ENCODE measurements around the gene CCDC12. TPM values are rescaled to one million over a fixed set of nuclear protein-coding genes. Genes with fewer than 3 reads are reported as not detected.

The CCDC12 gene
- total RNA-seq, 4 donors from 2014 or later: 64.6 to 101 (median 82.5) TPM

DNA sequence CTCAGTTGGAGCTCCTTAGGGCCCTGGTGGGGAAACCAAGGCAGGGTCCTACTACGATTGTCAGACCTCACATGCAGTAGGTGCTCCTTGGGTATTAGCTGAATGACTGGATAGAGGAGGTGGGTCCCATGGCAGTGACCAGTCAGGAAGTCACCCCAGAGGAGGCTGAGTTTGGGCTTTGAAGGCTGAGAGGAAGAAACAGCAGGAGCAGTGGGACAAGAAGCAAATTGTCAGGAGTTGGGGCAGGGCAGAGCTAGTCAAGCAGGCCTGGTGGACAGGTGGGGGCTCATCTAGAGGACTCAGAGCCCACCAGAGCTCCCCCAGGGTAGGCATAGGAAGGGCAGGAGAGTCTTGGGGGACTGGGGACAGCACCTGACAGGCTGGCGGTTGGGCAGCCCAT, 6.0 kb upstream of the CCDC12 start:
- DNase-seq (ENCODE audit: low spot score in 2 of 2): no peak
- no peak overlapping the region for H3K4me3 ChIP-seq (ENCODE audit: low read depth, poor library complexity, severe bottlenecking)
- intact Hi-C loops (cut with DNase I; ENCODE audit: low total_unique reads): no loop called here
- TF ChIP-seq, protein P1, sequence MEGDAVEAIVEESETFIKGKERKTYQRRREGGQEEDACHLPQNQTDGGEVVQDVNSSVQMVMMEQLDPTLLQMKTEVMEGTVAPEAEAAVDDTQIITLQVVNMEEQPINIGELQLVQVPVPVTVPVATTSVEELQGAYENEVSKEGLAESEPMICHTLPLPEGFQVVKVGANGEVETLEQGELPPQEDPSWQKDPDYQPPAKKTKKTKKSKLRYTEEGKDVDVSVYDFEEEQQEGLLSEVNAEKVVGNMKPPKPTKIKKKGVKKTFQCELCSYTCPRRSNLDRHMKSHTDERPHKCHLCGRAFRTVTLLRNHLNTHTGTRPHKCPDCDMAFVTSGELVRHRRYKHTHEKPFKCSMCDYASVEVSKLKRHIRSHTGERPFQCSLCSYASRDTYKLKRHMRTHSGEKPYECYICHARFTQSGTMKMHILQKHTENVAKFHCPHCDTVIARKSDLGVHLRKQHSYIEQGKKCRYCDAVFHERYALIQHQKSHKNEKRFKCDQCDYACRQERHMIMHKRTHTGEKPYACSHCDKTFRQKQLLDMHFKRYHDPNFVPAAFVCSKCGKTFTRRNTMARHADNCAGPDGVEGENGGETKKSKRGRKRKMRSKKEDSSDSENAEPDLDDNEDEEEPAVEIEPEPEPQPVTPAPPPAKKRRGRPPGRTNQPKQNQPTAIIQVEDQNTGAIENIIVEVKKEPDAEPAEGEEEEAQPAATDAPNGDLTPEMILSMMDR (IDR thresholded peaks at IDR 0.05): no peak
- no peak for TF ChIP-seq POLR2A (IDR thresholded peaks at IDR 0.05)
- WGBS, 2 donors: 68 to 77% methylated on average over 2 of the region's 2 CpGs

DNA sequence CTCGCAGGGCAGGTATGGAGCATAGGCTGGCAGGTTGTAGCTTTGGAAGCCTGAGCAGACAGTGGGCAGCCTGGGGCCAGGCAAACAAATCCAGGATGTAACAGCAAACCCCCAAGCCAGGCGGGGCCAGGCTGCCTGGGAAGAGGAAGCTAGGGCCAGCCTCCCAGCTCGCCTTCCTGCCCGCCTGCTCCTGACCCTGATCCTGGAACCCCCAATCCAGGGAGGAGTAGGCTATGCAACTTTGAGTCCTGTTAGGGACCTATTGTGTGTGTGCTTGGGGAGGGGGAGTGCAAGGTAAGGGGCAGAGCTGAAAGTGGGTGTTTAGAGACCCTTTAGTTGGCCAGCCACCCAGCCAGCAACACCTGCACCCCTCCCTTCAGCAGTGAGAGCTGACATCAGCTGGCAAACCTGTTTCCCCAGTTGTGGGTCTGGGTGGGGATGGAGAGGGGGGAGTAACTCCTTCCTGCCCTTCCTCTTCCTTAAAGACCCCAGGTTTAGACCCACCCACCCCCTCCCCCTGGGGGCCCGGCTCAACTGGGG, 5.5 kb upstream of the CCDC12 start:
- TF ChIP-seq POLR2A (IDR thresholded peaks at IDR 0.05): no peak
- TF ChIP-seq, protein P1 (IDR thresholded peaks at IDR 0.05): no peak
- peak in 1 of 2 donors; percentile 93 for DNase-seq (ENCODE audit: low spot score in 2 of 2)
- WGBS, 2 donors: 31 to 36% methylated on average over 5 of the region's 5 CpGs
- intact Hi-C loops (cut with DNase I; ENCODE audit: low total_unique reads): no loop called here
- no peak overlapping the region for H3K4me3 ChIP-seq (ENCODE audit: low read depth, poor library complexity, severe bottlenecking)

DNA sequence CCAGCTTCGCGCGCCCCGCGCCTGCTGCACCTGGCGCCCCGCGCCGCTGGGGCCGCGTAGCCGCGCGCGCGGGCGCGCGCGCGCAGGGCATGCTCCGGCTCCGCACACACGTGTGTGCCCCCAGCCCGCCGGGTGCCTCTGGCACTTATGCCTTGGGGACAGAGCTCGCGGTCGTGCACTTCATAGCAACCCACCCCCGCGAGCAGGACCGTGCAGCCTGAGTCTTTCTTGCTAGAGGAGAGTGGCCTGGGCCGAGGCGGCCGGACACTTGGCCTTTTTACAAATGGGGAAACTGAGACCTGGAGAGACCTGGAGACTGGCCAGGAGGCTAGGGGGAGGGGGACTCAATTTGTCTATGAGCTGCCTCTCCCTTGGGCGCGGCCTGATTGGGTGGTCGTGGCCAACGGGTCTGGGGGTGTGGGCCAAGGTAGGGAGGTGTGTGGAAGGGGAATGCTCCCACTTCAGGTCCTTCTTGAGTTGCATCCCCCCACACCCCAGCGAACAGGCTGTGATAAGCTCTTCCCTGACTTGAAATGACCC, 3.5 kb upstream of the CCDC12 start:
- DNase-seq (ENCODE audit: low spot score in 2 of 2): peak in 1 of 2 donors; percentile 90
- intact Hi-C loops (cut with DNase I; ENCODE audit: low total_unique reads): no loop called here
- TF ChIP-seq, protein P1 (IDR thresholded peaks at IDR 0.05): no peak
- TF ChIP-seq POLR2A (IDR thresholded peaks at IDR 0.05): no peak
- peak overlapping the region; percentile 71 for H3K4me3 ChIP-seq (ENCODE audit: low read depth, poor library complexity, severe bottlenecking)
- WGBS, 2 donors: 2 to 5% methylated on average over 16 to 22 of the region's 40 CpGs

DNA sequence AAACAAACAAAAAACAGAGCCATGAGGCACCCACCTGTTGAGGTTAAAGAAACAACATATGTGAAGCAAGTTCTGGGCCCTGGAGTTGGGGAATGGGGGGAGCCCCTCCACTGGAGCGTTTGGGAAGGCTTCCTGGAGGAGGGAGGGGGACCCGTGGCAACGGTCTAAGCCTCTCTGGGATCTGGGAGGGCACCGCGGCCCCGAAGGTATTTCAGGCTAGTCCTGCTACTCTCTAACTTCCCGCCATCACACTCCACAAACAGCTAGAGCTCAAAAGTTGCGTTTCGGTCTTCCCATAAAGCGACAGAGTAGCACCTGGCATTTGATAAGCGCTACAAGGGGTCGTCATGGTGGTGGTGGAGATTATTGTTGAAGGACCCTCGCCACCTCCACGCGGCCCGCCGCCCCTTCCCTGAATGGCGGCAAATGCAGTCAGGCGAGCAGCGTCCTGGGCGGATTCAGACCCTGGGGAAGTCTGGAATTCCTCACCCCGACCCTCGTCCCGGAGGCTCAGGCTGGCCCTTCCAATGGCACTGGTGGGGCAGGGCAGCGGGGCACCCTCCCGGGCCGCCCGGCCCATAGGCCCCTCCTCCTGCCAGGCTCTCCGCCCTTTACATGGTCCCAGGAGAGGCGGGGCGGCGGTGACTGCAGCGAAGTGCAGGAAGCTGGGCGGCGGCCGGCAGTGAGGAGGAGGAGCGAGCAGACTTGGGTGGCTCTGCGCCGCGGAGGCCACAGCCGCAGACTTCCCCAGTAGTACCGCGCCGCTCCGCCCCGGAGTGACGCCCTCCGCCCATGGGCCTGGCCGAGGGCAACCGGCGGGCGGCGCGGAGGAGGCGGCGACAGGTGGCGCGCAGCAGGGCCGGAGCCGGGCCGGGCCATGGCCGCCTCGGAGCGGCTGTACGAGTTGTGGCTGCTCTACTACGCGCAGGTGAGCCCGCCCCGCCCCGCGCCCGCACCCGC, 2.7 kb upstream of the CCDC12 start, which contains the start of gene NBEAL2:
TSS of gene NBEAL2 (plus strand) at position 682 of the 960 bp plus-strand sequence. CDS start at position 878, 196 bp downstream.
- TF ChIP-seq, protein P1 (IDR thresholded peaks at IDR 0.05): no peak
- no peak for TF ChIP-seq POLR2A (IDR thresholded peaks at IDR 0.05)
- H3K4me3 ChIP-seq (ENCODE audit: low read depth, poor library complexity, severe bottlenecking): peak within 1 kb of the TSS; percentile 71
- 1% methylated on average over 46 to 66 of the region's 73 CpGs for WGBS, 2 donors
- peak; percentile 95 to 99 for DNase-seq (ENCODE audit: low spot score in 2 of 2)
- intact Hi-C loops (cut with DNase I; ENCODE audit: low total_unique reads): no loop called here

DNA sequence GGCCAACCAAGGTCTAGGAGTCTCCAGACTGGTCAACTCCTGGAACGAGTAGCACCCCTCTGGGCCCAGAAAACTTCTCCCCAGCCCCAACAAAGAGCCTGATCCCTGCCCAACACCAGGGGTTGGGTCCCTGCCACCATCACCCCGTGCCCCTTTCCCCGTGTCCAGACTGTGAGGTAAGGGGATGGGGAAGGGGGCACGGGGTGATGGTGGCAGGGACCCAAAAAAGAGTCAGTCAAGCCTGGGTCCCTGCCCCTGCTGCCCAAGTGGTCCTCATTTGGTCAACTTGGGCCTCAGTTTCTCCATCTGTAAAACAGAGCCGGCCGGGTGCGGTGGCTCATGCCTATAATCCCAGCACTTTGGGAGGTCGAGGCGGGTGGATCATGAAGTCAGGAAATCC, 1.8 kb upstream of the CCDC12 start:
- TF ChIP-seq, protein P1 (IDR thresholded peaks at IDR 0.05): no peak
- no peak for TF ChIP-seq POLR2A (IDR thresholded peaks at IDR 0.05)
- no peak overlapping the region for H3K4me3 ChIP-seq (ENCODE audit: low read depth, poor library complexity, severe bottlenecking)
- DNase-seq (ENCODE audit: low spot score in 2 of 2): peak in 1 of 2 donors; percentile 85
- 80 to 84% methylated on average over 9 of the region's 9 CpGs for WGBS, 2 donors
- intact Hi-C loops (cut with DNase I; ENCODE audit: low total_unique reads): no loop called here

Data from lower leg skin (tissue), 4 donors.